Esophagus muscularis mucosa (tissue), 4 donors: ENCODE results near the gene TDRD7. TPM values are rescaled to one million over a fixed set of nuclear protein-coding genes. Genes with fewer than 3 reads are reported as not detected.

Experiments
- DNase-seq: peaks from one replicate; pipeline ENCODE4 v3.0.0-alpha.2; 2017; ENCODE audit errors: extremely low spot score
- H3K27ac ChIP-seq, 4 donors: fragments of 200-600 bp; sonication (generic); replicated peaks in 1 of 4; 1 replicate in 3 of 4; 2 replicates in 1 of 4; pipeline ENCODE4 v1.5.1; 2016 to 2019; ENCODE audit warnings: mild to moderate bottlenecking in 1 of 4
- H3K27me3 ChIP-seq, 4 donors: fragments of 200-600 bp; sonication (generic); one replicate each; pipeline versions ENCODE4 v1.5.1 to v1.6.0; 2016 to 2019
- H3K36me3 ChIP-seq, 4 donors: fragments of 200-600 bp; sonication (generic); one replicate each; pipeline ENCODE4 v1.5.1; 2016 to 2019
- H3K4me1 ChIP-seq, 4 donors: fragments of 200-600 bp; sonication (generic); one replicate each; pipeline ENCODE4 v1.5.1; 2016 to 2019
- H3K4me3 ChIP-seq, 4 donors: fragments of 200-600 bp; sonication (generic); 1 replicate in 2 of 4; 2 replicates in 2 of 4; pipeline ENCODE4 v1.5.1; 2016 to 2019; ENCODE audit warnings: mild to moderate bottlenecking in 4 of 4, moderate library complexity in 1 of 4
- H3K9me3 ChIP-seq, 4 donors: fragments of 200-600 bp; sonication (generic); 1 replicate in 3 of 4; 2 replicates in 1 of 4; pipeline ENCODE4 v1.5.1; 2016 to 2019
- CTCF ChIP-seq, 3 experiments: fragments of 200-600 bp in 2 of 3; fragments of 450-650 bp in 1 of 3; sonication (generic) in 2 of 3; IDR thresholded peaks; one replicate each; pipeline ENCODE4 v1.5.1; 2017 to 2019; ENCODE audit warnings: antibody characterized with exemption in 3 of 3, mild to moderate bottlenecking in 2 of 3, moderate library complexity in 1 of 3
- EP300 ChIP-seq: sonication (generic); formaldehyde crosslinking; IDR thresholded peaks from one replicate; pipeline ENCODE4 v1.6.1; 2017; ENCODE audit warnings: antibody characterized with exemption
- POLR2A ChIP-seq: fragments of 450-650 bp; IDR thresholded peaks from one replicate; pipeline ENCODE4 v1.6.1; 2017; ENCODE audit warnings: antibody characterized with exemption, moderate library complexity, mild to moderate bottlenecking, low read depth
- POLR2AphosphoS5 ChIP-seq, 2 donors: sonication (generic); formaldehyde crosslinking; IDR thresholded peaks; one replicate each; pipeline ENCODE4 v1.6.1; 2017; ENCODE audit warnings: antibody characterized with exemption in 2 of 2
- WGBS: methylation state at CpG from one replicate; pipeline ENCODE4 v1.1.5; 2018; 5-methylcytosine and 5-hydroxymethylcytosine counted together
- intact Hi-C: fragments of 100-400 bp; cut with DNase I; formaldehyde crosslinking; loops from one replicate; pipeline ENCODE4 v1.15.1; 2023
- total RNA-seq, 4 donors: library from RNA; depleted of rRNA; stranded (reverse); fragments of >200 nt; gene quantifications; one replicate each; pipeline versions ENCODE4 v1.1.0 to v1.2.1, GENCODE V29; 2016

Gene TDRD7
- total RNA-seq, 4 donors from 2014 or later: 15.4 to 22.9 (median 16.4) TPM

DNA sequence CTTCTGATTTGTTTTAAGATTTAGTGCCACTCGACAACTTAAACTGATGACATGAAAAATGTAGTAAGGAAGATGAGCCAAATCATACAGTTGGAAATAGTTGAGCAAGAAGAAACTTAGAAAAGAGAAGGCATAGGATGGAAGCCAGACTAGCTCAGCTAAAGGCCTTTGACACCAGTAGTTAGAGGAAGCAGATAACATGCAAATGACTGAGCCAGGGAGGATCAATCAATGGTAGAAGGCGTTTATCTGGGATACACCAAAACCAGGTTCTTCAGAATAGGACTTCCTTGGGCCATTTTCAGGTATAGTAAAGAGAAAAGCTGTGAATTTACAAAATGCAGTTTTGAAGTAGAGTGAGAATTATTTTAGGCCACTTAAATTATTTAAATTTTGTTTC is 3.2 kb downstream of the TDRD7 start:
- Histone ChIP-seq H3K4me1 (peaks cover 16 to 33% (median 24%) of the 10 kb centered on the region in 4 donors), H3K27me3 (no peaks in the 10 kb centered on the region), H3K27ac (no peak overlapping the region), H3K9me3 (no peaks in the 10 kb centered on the region), H3K4me3 (no peak overlapping the region), H3K36me3 (no peaks in the 10 kb centered on the region)
- TF ChIP-seq EP300: no peak
- TF ChIP-seq CTCF (IDR thresholded peaks at IDR 0.05): no peak
- TF ChIP-seq POLR2A: no peak
- TF ChIP-seq POLR2AphosphoS5 (IDR thresholded peaks at IDR 0.05): no peak
- intact Hi-C loops: no loop called here
- DNase-seq: no peak
- 85% methylated on average over 2 of the region's 2 CpGs for WGBS

DNA sequence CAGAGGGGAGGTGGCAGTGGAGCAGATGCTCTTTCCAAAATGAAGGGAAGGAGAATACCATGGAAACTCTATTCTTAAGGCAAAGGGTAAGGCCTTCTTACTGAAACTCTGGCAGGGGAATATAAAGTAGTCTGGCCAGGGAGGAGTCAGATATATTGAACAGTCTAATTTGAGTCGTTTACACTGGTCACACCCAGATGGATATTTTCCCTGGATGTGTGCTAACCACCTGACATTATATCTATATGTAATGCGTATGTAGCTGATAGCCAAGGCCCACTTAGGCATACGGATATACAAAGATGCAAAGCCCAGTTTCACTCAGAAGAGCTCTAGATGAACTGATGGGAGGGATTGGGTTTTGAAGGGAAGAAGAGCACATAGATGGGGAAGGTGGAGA is 7.0 kb downstream of the TDRD7 start:
- intact Hi-C loops: no loop called here
- peaks cover 6 to 14% (median 8%) of the 10 kb centered on the region in 4 donors for H3K4me1 ChIP-seq
- no peak overlapping the region for H3K4me3 ChIP-seq
- TF ChIP-seq POLR2AphosphoS5 (IDR thresholded peaks at IDR 0.05) (no peak), POLR2A (no peak), CTCF (IDR thresholded peaks at IDR 0.05) (no peak), EP300 (no peak)
- H3K36me3 ChIP-seq: no peaks in the 10 kb centered on the region
- 87% methylated on average over 3 of the region's 3 CpGs for WGBS
- no peaks in the 10 kb centered on the region for H3K9me3 ChIP-seq
- DNase-seq: peak; percentile 17
- no peak overlapping the region for H3K27ac ChIP-seq
- no peaks in the 10 kb centered on the region for H3K27me3 ChIP-seq

GRCh38 chr9:97419309-97419867 is 7.5 kb downstream of the TDRD7 start:
- H3K27me3 ChIP-seq: no peaks in the 10 kb centered on the region
- no peak overlapping the region for H3K4me3 ChIP-seq
- no peaks in the 10 kb centered on the region for H3K9me3 ChIP-seq
- H3K27ac ChIP-seq: no peak overlapping the region
- no peaks in the 10 kb centered on the region for H3K36me3 ChIP-seq
- no peak for TF ChIP-seq CTCF (IDR thresholded peaks at IDR 0.05)
- H3K4me1 ChIP-seq: peaks cover 6 to 10% (median 8%) of the 10 kb centered on the region in 4 donors
- peak; percentile 17 for DNase-seq
- intact Hi-C loops: no loop called here
- WGBS: 30% methylated on average over 2 of the region's 2 CpGs

DNA sequence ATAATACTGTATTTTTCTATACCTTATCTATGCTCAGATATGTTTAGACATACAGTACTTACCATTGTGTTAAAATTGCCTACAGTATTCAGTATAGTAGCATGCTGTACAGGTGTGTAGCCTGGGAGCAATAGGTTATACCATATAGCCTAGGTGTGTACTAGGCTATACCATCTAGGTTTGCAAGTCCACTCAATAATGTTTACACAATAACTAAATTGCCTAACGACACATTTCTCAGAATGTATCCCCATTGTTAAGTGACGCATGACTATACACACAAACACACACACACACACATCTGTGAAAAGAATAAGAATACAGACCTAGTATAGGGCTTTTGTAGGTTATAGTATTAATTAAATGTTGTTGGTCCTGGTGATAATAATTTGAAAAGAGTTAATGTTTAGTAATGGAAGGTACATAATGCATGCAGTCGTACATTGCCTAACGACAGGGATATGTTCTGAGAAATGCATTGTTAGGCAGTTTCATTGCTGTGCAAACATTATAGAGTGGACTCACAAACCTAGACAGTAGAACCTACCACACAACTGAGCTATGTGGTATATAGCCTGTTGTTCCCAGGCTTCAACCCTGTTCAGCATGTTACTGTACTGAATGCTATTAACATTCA is 13.6 kb downstream of the TDRD7 start:
- peaks cover 5 to 22% (median 15%) of the 10 kb centered on the region in 4 donors for H3K36me3 ChIP-seq
- DNase-seq: no peak
- no peaks in the 10 kb centered on the region for H3K27me3 ChIP-seq
- no peaks in the 10 kb centered on the region for H3K4me1 ChIP-seq
- H3K4me3 ChIP-seq: no peak overlapping the region
- no peak overlapping the region for H3K27ac ChIP-seq
- 97% methylated on average over 4 of the region's 4 CpGs for WGBS
- no peaks in the 10 kb centered on the region for H3K9me3 ChIP-seq
- intact Hi-C loops: no loop called here
- TF ChIP-seq POLR2A: no peak
- TF ChIP-seq CTCF (IDR thresholded peaks at IDR 0.05): no peak
- TF ChIP-seq POLR2AphosphoS5 (IDR thresholded peaks at IDR 0.05): no peak
- TF ChIP-seq EP300: no peak

DNA sequence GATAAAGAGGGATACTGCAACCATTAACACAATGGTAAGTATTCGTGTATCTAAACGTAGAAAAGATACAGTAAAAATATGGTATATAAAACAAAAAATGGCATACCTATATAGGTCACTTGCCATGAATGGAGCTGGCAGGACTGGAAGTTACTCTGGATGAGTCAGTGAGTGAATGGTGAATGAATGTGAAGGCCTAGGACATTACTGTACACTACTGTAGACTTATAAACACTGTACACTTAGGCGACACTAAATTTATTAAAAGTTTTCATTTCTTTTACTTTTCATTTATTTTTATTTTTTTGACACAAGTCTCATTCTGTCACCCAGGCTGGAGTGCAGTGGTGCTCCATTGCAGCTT is 14.1 kb downstream of the TDRD7 start:
- Histone ChIP-seq H3K27ac (no peak overlapping the region), H3K36me3 (peaks cover 5 to 27% (median 18%) of the 10 kb centered on the region in 4 donors), H3K4me1 (no peaks in the 10 kb centered on the region), H3K27me3 (no peaks in the 10 kb centered on the region), H3K9me3 (no peaks in the 10 kb centered on the region), H3K4me3 (no peak overlapping the region)
- 94% methylated on average over 3 of the region's 3 CpGs for WGBS
- no peak for TF ChIP-seq EP300
- no peak for TF ChIP-seq POLR2A
- no peak for TF ChIP-seq CTCF (IDR thresholded peaks at IDR 0.05)
- TF ChIP-seq POLR2AphosphoS5 (IDR thresholded peaks at IDR 0.05): no peak
- intact Hi-C loops: no loop called here
- DNase-seq: peak; percentile 4
